Body of pancreas (tissue), 4 donors: ENCODE measurements around the gene KLHL13. TPM values are rescaled to one million over a fixed set of nuclear protein-coding genes. Genes with fewer than 3 reads are reported as not detected.
"Not testable (repeated sequence)": the region's sequence is repeated elsewhere in the genome, so short reads cannot be mapped to it uniquely, and the experiment has no call there.

Experiments used
- ATAC-seq: fragments of 150-250 bp; one replicate; pipeline ENCODE4 v1.9.1; 2016
- DNase-seq, 4 donors: peaks; one replicate each; pipeline ENCODE4 v3.0.0-alpha.2; 2019
- H3K27ac ChIP-seq, 4 donors: fragments of 200-600 bp; sonication (generic); 1 replicate in 3 of 4; 2 replicates in 1 of 4; pipeline versions ENCODE4 v1.5.1 to v1.6.1; 2016 to 2019; ENCODE audit warnings: mild to moderate bottlenecking in 1 of 4, mixed read lengths in 1 of 4, moderate library complexity in 1 of 4
- H3K27me3 ChIP-seq, 2 donors: fragments of 200-600 bp; sonication (generic); one replicate each; pipeline ENCODE4 v1.6.0; 2016; ENCODE audit warnings: mild to moderate bottlenecking in 1 of 2
- H3K36me3 ChIP-seq, 2 donors: fragments of 200-600 bp; sonication (generic); replicated peaks in 1 of 2; 2 replicates each; pipeline ENCODE4 v1.5.1; 2016; ENCODE audit warnings: low read depth in 2 of 2; ENCODE audit not compliant: insufficient read depth in 1 of 2
- H3K4me1 ChIP-seq: fragments of 200-600 bp; sonication (generic); one replicate; pipeline ENCODE4 v1.6.0; 2016
- H3K4me3 ChIP-seq, 2 donors: fragments of 200-600 bp; sonication (generic); 1 replicate in 1 of 2; 2 replicates in 1 of 2; pipeline ENCODE4 v1.5.1; 2016 to 2019
- H3K9me3 ChIP-seq, 3 donors: fragments of 200-600 bp; sonication (generic); 1 replicate in 2 of 3; 2 replicates in 1 of 3; pipeline ENCODE4 v1.5.1; 2016
- POLR2A ChIP-seq, 3 donors: fragments of 450-650 bp; IDR thresholded peaks; one replicate each; pipeline ENCODE4 v1.6.1; 2016; ENCODE audit warnings: antibody characterized with exemption in 3 of 3, mild to moderate bottlenecking in 2 of 3
- WGBS, 2 donors: methylation state at CpG; one replicate each; pipeline ENCODE4 v1.1.5; 2017; 5-methylcytosine and 5-hydroxymethylcytosine counted together
- intact Hi-C: fragments of 100-400 bp; cut with DNase I; formaldehyde crosslinking; loops from one replicate; pipeline ENCODE4 v1.15.1; 2023
- total RNA-seq, 2 donors: library from RNA; depleted of rRNA; stranded (reverse); fragments of >200 nt; gene quantifications; one replicate each; pipeline ENCODE4 v1.1.0, GENCODE V29; 2016
- TF ChIP-seq, protein P1 (sequence below), 7 experiments: fragments of 450-650 bp in 4 of 7; fragments of 200-600 bp in 3 of 7; sonication (generic) in 3 of 7; IDR thresholded peaks; one replicate each; pipeline ENCODE4 v1.5.1; 2016 to 2019; ENCODE audit warnings: antibody characterized with exemption in 7 of 7

Gene KLHL13
- total RNA-seq, 2 donors from 2014 or later = 3.0 to 3.4 TPM

DNA sequence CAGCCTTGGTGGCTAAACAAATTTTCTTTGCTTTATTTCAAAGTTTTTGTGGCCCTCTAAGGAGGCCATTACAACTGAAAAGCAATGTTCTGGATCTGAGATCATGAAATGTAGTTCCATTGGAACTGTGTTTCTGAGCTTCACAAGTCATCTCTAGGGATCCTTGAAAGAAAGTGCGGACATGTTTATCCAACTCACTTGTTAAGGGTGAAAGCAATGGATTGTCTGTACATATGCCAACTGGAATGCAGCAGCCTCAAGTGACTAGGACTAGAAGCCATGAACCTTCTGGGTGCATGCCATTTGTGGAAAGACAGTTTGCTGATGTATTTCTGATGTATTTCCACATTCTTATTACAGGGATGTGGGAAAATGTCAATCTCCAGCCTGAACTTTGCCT lies 36.7 kb upstream of the KLHL13 start:
- WGBS, 2 donors = 95 to 100% methylated on average over 1 of the region's 1 CpG
- ATAC-seq (no peak), DNase-seq (no peak)
- Histone ChIP-seq H3K27ac (no peak overlapping the region), H3K9me3 (no peaks in the 10 kb centered on the region), H3K36me3 (no peaks in the 10 kb centered on the region), H3K4me3 (no peak overlapping the region), H3K27me3 (no peaks in the 10 kb centered on the region), H3K4me1 (peaks cover 9% of the 10 kb centered on the region)
- intact Hi-C loops = no loop called here
- TF ChIP-seq, protein P1, sequence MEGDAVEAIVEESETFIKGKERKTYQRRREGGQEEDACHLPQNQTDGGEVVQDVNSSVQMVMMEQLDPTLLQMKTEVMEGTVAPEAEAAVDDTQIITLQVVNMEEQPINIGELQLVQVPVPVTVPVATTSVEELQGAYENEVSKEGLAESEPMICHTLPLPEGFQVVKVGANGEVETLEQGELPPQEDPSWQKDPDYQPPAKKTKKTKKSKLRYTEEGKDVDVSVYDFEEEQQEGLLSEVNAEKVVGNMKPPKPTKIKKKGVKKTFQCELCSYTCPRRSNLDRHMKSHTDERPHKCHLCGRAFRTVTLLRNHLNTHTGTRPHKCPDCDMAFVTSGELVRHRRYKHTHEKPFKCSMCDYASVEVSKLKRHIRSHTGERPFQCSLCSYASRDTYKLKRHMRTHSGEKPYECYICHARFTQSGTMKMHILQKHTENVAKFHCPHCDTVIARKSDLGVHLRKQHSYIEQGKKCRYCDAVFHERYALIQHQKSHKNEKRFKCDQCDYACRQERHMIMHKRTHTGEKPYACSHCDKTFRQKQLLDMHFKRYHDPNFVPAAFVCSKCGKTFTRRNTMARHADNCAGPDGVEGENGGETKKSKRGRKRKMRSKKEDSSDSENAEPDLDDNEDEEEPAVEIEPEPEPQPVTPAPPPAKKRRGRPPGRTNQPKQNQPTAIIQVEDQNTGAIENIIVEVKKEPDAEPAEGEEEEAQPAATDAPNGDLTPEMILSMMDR (IDR thresholded peaks at IDR 0.05) = no peak
- no peak for TF ChIP-seq POLR2A (IDR thresholded peaks at IDR 0.05)

DNA sequence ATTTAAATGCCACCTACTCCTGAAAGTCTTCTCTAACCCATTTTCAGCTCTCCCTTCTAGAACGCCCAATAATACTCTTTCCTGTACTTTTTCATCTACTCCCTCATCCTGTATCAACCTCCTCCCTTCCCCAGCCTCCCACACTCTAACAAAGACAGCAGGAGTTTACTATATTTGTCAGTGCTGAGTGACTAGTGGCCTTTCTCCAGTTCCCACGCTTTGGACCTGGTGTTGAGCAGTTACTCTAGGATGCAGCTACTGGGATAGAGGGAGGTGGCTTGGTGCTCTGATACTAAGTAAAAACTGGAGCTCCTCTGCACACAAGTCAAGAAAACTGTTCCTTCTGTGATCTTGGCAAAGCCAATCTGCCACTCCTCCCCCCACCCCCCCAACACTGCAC lies 36.1 kb upstream of the KLHL13 start:
- peaks cover 9% of the 10 kb centered on the region for H3K4me1 ChIP-seq
- intact Hi-C loops = no loop called here
- no peak overlapping the region for H3K27ac ChIP-seq
- ATAC-seq = no peak
- no peak overlapping the region for H3K4me3 ChIP-seq
- H3K9me3 ChIP-seq = no peaks in the 10 kb centered on the region
- DNase-seq = no peak
- no peaks in the 10 kb centered on the region for H3K36me3 ChIP-seq
- TF ChIP-seq, protein P1 (IDR thresholded peaks at IDR 0.05) = no peak
- no peak for TF ChIP-seq POLR2A (IDR thresholded peaks at IDR 0.05)
- H3K27me3 ChIP-seq = no peaks in the 10 kb centered on the region
- WGBS, 2 donors = 72 to 76% methylated on average over 2 of the region's 2 CpGs

DNA sequence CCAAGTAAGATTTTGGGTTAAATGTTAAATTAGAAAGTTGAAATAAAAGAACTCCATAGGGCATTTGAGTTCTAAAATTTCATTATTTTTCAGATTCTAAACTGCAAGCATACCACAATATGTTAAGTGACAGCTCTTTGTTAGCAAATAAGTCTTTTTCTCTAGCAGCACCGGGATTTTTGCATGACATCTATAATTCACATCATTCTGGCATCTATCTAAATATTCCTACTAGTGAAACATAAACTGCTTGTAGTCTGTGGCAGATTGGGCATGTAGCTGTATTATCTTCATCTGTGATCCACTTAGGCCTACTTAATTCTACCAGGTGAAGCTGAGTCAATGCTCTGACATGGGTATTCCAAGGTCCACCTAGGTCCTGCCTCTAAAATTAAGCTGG lies 32.1 kb upstream of the KLHL13 start:
- H3K4me3 ChIP-seq = no peak overlapping the region
- TF ChIP-seq, protein P1 (IDR thresholded peaks at IDR 0.05) = no peak
- TF ChIP-seq POLR2A (IDR thresholded peaks at IDR 0.05) = no peak
- no peaks in the 10 kb centered on the region for H3K36me3 ChIP-seq
- H3K9me3 ChIP-seq = no peaks in the 10 kb centered on the region
- H3K27ac ChIP-seq = no peak overlapping the region
- no peaks in the 10 kb centered on the region for H3K4me1 ChIP-seq
- WGBS, 2 donors = 93 to 100% methylated on average over 1 of the region's 1 CpG
- ATAC-seq (no peak), DNase-seq (no peak)
- intact Hi-C loops = no loop called here
- no peaks in the 10 kb centered on the region for H3K27me3 ChIP-seq

DNA sequence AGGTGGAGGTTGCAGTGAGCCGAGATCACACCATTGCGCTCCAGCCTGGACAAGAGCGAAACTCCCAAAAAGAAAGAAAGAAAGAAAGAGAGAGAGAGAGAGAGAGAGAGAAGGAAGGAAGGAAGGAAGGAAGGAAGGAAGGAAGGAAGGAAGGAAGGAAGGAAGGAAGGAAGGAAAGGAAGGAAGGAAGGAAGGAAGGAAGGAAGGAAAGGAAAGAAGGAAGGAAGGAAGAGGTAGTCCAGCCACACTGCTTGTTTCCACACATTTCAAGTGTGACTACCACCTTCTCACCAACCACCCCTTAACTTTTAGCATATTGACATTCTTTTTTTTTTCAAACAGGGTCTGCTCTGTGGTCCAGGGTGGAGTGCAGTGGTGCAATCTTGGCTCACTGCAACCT lies 31.2 kb upstream of the KLHL13 start:
- H3K9me3 ChIP-seq, H3K4me3 ChIP-seq, DNase-seq, H3K27ac ChIP-seq, H3K4me1 ChIP-seq, intact Hi-C loops, ATAC-seq, H3K36me3 ChIP-seq, H3K27me3 ChIP-seq: not testable (repeated sequence)
- 100% methylated on average over 1 of the region's 3 CpGs; no CpG with 5 or more reads in 1 of the 2 donors for WGBS, 2 donors

DNA sequence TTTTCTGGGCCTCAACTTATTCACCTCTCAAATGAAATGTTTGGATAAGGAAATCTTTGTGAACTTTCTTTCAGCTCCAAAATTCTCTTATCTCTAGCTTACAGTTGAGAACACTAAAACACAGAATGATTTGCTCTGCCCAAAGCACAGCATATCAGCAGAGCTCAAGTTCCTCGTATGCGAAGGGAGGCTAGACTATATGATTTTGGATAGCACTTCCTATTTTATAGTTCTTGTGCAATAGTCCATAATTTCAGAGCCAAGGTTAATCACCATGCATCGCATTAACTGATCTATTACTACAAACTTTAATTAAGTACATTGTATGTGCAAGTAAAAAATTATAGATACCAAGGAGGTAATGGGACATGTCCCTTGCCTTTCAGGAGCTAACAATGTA lies 27.0 kb upstream of the KLHL13 start:
- Histone ChIP-seq H3K4me3 (no peak overlapping the region), H3K4me1 (no peaks in the 10 kb centered on the region), H3K27ac (no peak overlapping the region), H3K9me3 (no peaks in the 10 kb centered on the region), H3K27me3 (no peaks in the 10 kb centered on the region), H3K36me3 (no peaks in the 10 kb centered on the region)
- ATAC-seq = no peak
- DNase-seq = no peak
- 45 to 59% methylated on average over 3 of the region's 3 CpGs for WGBS, 2 donors
- intact Hi-C loops = no loop called here
- TF ChIP-seq, protein P1 (IDR thresholded peaks at IDR 0.05) = no peak
- TF ChIP-seq POLR2A (IDR thresholded peaks at IDR 0.05) = no peak
